Activated CD4-positive, alpha-beta T cell treated with anti-CD3 and anti-CD28 coated beads for 36 hours (primary cell): ENCODE measurements around the gene FRK. TPM values are rescaled to one million over a fixed set of nuclear protein-coding genes. Genes with fewer than 3 reads are reported as not detected.

ENCODE experiments used
- ATAC-seq: fragments of 200-7000 bp; cut with Tn5 transposase; one replicate; pipeline ENCODE4 v1.10.0; 2021; ENCODE audit warnings: mild to moderate bottlenecking, moderate library complexity
- CTCF ChIA-PET: fragments of 350-600 bp; sonication (Branson Sonifier 250); formaldehyde crosslinking; loops from one replicate; lab custom pipeline; 2021; ENCODE audit warnings: antibody characterized with exemption; lab: Charles Lee
- POLR2A ChIA-PET: fragments of 350-600 bp; sonication (Branson Sonifier 250); formaldehyde crosslinking; loops from one replicate; lab custom pipeline; 2021; ENCODE audit warnings: antibody characterized with exemption, inconsistent platforms; lab: Charles Lee
- DNase-seq: peaks from one replicate; pipeline ENCODE4 v3.0.0-alpha.2; 2020
- H3K27ac Mint-ChIP-seq: one replicate; pipeline ENCODE4 v1.8.0; 2021; ENCODE audit warnings: mixed read lengths
- H3K27me3 Mint-ChIP-seq: one replicate; pipeline ENCODE4 v1.8.0; 2021; ENCODE audit warnings: mixed read lengths
- H3K36me3 Mint-ChIP-seq: one replicate; pipeline ENCODE4 v1.8.0; 2021; ENCODE audit warnings: low read depth, mixed read lengths
- H3K4me1 Mint-ChIP-seq: one replicate; pipeline ENCODE4 v1.8.0; 2021; ENCODE audit warnings: mixed read lengths
- H3K4me3 Mint-ChIP-seq: one replicate; pipeline ENCODE4 v1.8.0; 2021; ENCODE audit warnings: mild to moderate bottlenecking, moderate library complexity, mixed read lengths
- H3K9me3 Mint-ChIP-seq: one replicate; pipeline ENCODE4 v1.8.0; 2021; ENCODE audit warnings: low read depth, mixed read lengths
- intact Hi-C, 2 experiments: fragments of 100-400 bp; cut with DNase I in 1 of 2; cut with micrococcal nuclease in 1 of 2; formaldehyde crosslinking; loops; one replicate each; pipeline versions ENCODE4 v1.14.2 to v1.15.1; 2022 to 2024; cut with DNase I, micrococcal nuclease
- total RNA-seq, 2 experiments: library from RNA; stranded (reverse); gene quantifications; one replicate each; pipeline ENCODE4 v1.2.3, GENCODE V29; 2021

The FRK gene
- total RNA-seq, 2 experiments from 2014 or later = 0.02 to 0.05 TPM

DNA sequence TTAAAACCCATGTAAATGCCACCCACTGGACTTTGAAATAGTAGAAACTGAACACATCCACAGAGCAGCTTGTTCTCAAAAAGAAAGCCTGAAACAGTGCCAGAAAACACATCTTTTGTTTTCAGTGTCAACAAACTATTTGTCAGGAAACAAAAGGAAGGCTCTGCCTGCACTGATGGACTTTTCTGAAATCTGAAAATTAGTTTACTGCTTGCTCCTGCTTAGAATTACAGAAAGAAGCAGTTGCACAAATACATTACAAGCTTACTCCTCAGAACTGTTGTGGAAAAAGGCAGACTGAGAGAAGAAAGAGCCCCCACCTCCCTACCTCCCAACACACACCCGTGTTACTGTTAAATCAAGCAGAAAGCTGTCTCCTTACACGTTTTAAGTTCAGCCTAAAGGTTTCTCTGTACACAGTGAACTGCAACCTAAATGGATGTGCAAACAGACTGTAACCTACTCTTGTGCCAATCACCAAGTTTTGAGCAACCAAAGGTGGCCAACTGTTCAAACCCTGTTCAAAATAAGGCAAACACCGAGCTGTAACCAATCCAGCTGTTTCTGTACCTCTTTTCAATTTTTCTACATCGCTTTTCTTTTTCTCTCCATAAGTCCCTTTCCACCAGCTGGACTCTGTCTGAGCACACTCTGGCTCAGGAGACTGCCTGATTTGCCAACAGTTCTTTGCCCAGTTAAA lies 43.7 kb downstream of the FRK start:
- Mint-ChIP-seq H3K9me3 (no peaks in the 10 kb centered on the region), H3K36me3 (no peaks in the 10 kb centered on the region), H3K4me3 (no peak overlapping the region), H3K27me3 (peaks cover 42% of the 10 kb centered on the region), H3K4me1 (peaks cover 3% of the 10 kb centered on the region), H3K27ac (no peak overlapping the region)
- ChIA-PET CTCF (interaction anchor here (0.9 kb wide), 1 partner anchor 21 kb away, joined by 3 read pairs; no protein-coding TSS in a partner anchor), POLR2A (no interaction called here)
- no peak for DNase-seq
- ATAC-seq = no peak
- intact Hi-C loops = no loop called here

DNA sequence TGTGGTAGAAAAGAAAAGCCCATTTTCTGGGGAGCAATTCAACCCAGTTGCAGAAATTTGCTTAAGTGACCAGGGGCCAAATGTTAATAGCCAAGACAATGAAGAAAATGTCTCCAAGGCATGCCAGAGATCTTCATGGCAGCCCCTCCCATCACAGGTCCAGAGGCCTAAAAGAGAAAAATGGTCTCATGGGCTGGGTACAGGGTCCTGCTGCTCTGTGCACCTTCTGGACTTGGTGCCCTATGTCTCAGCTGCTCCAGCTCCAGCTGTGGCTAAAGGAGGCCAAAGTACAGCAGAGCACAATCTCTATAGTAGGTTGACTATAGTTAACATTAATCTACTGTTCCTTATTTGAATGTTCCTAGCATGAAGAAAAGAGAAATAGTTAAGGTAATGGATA lies 44.7 kb downstream of the FRK start:
- Mint-ChIP-seq H3K27ac (no peak overlapping the region), H3K4me1 (peaks cover 12% of the 10 kb centered on the region), H3K4me3 (no peak overlapping the region), H3K9me3 (no peaks in the 10 kb centered on the region), H3K27me3 (peaks cover 42% of the 10 kb centered on the region), H3K36me3 (no peaks in the 10 kb centered on the region)
- ChIA-PET CTCF (no interaction called here), POLR2A (no interaction called here)
- intact Hi-C loops = no loop called here
- ATAC-seq (no peak), DNase-seq (no peak)

DNA sequence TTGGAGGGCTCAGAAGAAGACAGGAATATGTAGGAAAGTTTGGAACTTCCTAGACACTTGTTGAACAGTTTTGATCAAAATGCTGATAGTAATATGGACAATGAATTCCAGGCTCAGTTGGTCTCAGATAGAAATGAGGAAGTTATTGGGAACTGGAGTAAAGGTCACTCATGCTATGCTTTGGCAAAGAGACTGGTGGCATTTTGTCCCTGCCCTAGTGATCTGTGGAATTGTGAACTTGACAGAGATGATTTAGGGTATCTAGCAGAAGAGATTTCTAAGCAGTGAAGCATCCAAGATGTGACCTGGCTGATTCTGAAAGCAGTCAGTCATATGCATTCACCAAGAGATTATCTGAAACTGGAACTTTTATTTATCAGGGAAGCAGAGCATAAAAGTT lies 45.1 kb downstream of the FRK start:
- ChIA-PET CTCF (no interaction called here), POLR2A (no interaction called here)
- Mint-ChIP-seq H3K27ac (no peak overlapping the region), H3K36me3 (no peaks in the 10 kb centered on the region), H3K9me3 (no peaks in the 10 kb centered on the region), H3K4me1 (peaks cover 12% of the 10 kb centered on the region), H3K4me3 (no peak overlapping the region), H3K27me3 (peaks cover 41% of the 10 kb centered on the region)
- ATAC-seq (no peak), DNase-seq (no peak)
- intact Hi-C loops = no loop called here

DNA sequence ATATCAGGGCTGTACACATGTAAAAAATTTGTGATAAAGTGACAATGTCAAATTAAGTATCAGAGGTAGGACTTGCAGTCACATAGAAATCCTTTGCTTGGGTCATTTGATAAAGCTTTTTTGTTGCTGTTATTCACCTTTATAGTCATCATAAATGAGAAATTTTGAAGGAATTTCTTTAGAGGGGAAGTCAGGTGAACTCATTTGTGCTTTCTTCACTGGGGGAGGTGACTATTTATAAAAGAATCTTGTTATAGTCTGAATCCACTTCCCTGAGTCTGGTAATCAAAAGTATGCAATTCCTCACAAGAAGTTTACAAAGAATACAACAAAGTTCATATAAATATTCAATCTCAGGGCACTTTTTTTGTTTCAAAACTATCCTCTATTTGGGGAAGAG lies 47.7 kb downstream of the FRK start:
- peaks cover 28% of the 10 kb centered on the region for H3K27me3 Mint-ChIP-seq
- intact Hi-C loops = loop anchor here in 1 of 2 experiments (5.0 kb wide), 1 partner anchor 239 kb away; the partner anchor contains the start of gene TSPYL4

DNA sequence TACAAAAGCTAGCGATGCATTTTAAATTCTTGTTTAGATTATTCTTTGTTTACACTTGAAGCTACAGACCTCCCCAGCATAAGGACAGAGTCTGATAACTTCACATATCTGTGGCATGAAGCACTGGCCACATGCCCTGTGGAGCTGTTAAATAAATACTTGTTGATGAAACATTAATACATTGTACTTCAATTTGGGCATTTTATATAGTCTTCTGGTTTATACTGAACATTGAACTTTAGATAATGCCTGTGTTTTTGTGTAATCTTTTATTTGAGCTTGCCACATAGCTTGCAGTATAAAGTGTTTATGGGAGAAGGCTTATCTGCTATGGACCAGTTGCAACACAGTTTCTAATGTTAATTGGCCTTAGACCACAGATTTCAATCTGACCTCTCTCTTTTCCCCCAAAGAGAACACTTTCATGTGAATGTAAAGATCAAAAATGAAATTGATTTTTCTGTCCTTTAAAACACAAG lies 48.2 kb downstream of the FRK start:
- no peak overlapping the region for H3K4me3 Mint-ChIP-seq

More for the DNA sequence above, 47.7 kb downstream of the FRK start:
- Mint-ChIP-seq H3K36me3 (no peaks in the 10 kb centered on the region), H3K27ac (no peak overlapping the region), H3K4me1 (peaks cover 12% of the 10 kb centered on the region), H3K4me3 (no peak overlapping the region), H3K9me3 (no peaks in the 10 kb centered on the region)
- ChIA-PET CTCF (interaction anchor here (3.5 kb wide), 1 partner anchor 88 kb away, joined by 14 read pairs; the partner anchor contains the start of gene NT5DC1), POLR2A (no interaction called here)
- DNase-seq (no peak), ATAC-seq (no peak)

DNA sequence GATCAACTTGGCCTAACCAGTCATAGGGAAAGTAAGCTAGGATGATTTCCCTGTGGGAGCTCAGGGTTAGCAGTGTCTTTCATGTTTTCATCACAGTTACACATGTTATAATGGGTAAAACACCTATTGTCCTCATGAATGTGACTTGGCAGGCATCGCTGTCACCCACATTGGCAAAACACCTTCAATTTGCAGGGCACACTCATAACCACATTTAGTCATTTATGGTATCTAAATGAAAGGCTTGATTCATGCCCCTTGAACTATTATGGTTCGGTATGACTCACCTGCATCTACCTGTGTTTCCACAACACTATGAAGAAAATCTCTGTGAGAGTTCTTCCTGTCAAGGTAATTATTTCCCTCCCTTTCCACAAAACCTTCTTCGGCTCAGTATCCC lies 49.2 kb downstream of the FRK start:
- H3K4me3 Mint-ChIP-seq = no peak overlapping the region
- ATAC-seq (peak; percentile 95), DNase-seq (peak; percentile 77)
- H3K27me3 Mint-ChIP-seq = peaks cover 19% of the 10 kb centered on the region
- no peaks in the 10 kb centered on the region for H3K9me3 Mint-ChIP-seq
- ChIA-PET CTCF (interaction anchor here (0.8 to 3.5 kb wide), 7 partner anchors 14 to 90 kb away, joined by 3 to 14 read pairs (median 5); partner anchors contain the start of gene NT5DC1), POLR2A (interaction anchor here (1.5 kb wide), 1 partner anchor 89 kb away, joined by 7 read pairs; the partner anchor contains the start of gene NT5DC1)
- H3K4me1 Mint-ChIP-seq = peaks cover 12% of the 10 kb centered on the region
- intact Hi-C loops = loop anchor here (1.0 to 5.0 kb wide), 2 partner anchors 89 to 241 kb away; partner anchors contain the start of genes NT5DC1 (in 2 of the 2) and TSPYL4 (in 1 of the 2)
- no peaks in the 10 kb centered on the region for H3K36me3 Mint-ChIP-seq
- no peak overlapping the region for H3K27ac Mint-ChIP-seq

More for the DNA sequence above, 48.2 kb downstream of the FRK start:
- Mint-ChIP-seq H3K27me3 (peaks cover 24% of the 10 kb centered on the region), H3K36me3 (no peaks in the 10 kb centered on the region), H3K27ac (no peak overlapping the region), H3K4me1 (peaks cover 12% of the 10 kb centered on the region), H3K9me3 (no peaks in the 10 kb centered on the region)
- DNase-seq (no peak), ATAC-seq (no peak)
- intact Hi-C loops = loop anchor here in 1 of 2 experiments (5.0 kb wide), 1 partner anchor 240 kb away; the partner anchor contains the start of gene TSPYL4
- ChIA-PET POLR2A (no interaction called here), CTCF (interaction anchor here (1.1 to 3.5 kb wide), 4 partner anchors 18 to 89 kb away, joined by 3 to 14 read pairs (median 5); partner anchors contain the start of gene NT5DC1)

DNA sequence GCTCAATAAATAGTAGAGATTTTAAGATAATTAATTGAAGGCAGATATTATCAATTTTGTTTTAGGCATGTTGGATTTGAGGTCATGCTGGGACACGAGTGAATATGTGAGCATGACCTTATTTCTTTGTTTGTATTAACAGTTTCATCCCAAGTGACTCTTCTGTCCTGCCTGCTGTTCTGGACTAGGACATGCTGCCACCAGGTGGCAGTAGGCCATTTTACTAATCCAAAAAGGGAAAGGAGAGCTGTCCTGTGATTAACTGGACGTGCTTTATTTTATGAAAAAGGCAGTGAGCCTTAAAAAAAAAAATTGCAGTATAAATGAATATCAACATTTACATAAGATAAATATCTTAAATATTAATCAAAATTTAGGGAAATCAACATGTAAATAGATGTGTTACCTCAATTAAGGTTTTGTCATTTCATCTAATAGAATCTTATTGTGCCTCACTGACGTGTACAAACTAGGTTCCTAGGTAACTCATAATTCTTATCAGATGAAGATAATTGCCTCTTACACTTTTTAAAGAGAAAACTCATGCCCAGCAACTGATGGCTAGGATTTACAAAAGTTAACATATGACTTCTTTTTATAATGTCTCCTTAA lies 49.8 kb downstream of the FRK start:
- H3K27me3 Mint-ChIP-seq = peaks cover 19% of the 10 kb centered on the region
- H3K4me3 Mint-ChIP-seq = no peak overlapping the region
- no peak for ATAC-seq
- H3K9me3 Mint-ChIP-seq = no peaks in the 10 kb centered on the region
- peaks cover 12% of the 10 kb centered on the region for H3K4me1 Mint-ChIP-seq
- no peaks in the 10 kb centered on the region for H3K36me3 Mint-ChIP-seq
- POLR2A ChIA-PET = interaction anchor here (1.5 kb wide), 1 partner anchor 90 kb away, joined by 7 read pairs; the partner anchor contains the start of gene NT5DC1
- H3K27ac Mint-ChIP-seq = no peak overlapping the region
- CTCF ChIA-PET = interaction anchor here (0.8 to 3.5 kb wide), 6 partner anchors 13 to 90 kb away, joined by 4 to 14 read pairs (median 5); partner anchors contain the start of gene NT5DC1
- intact Hi-C loops = loop anchor here (1.0 to 5.0 kb wide), 2 partner anchors 89 to 241 kb away; partner anchors contain the start of genes NT5DC1 (in 2 of the 2) and TSPYL4 (in 1 of the 2)
- DNase-seq = peak; percentile 71

DNA sequence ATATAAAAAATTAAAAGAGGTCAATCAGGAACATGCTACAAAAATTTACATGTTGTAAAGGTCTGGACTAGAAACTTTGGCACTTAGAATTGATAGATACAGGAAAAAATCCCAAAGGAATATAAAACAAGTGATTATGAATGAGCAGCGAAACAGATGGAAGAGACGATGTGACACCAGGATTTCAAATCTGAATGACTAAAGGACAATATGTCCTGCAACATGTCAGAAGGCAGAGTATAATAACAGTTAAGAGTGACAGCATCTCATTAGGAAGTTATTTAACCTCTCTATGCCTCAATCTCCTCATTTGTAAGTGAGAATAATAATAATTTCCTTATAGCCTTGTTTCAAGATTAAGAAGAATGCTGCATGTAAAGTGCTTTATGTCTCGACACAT lies 50.3 kb downstream of the FRK start:
- Mint-ChIP-seq H3K36me3 (no peaks in the 10 kb centered on the region), H3K4me3 (no peak overlapping the region), H3K27me3 (peaks cover 16% of the 10 kb centered on the region), H3K9me3 (no peaks in the 10 kb centered on the region), H3K4me1 (peaks cover 12% of the 10 kb centered on the region), H3K27ac (no peak overlapping the region)
- ChIA-PET POLR2A (interaction anchor here (1.5 kb wide), 1 partner anchor 90 kb away, joined by 7 read pairs; the partner anchor contains the start of gene NT5DC1), CTCF (no interaction called here)
- no peak for ATAC-seq
- intact Hi-C loops = loop anchor here in 1 of 2 experiments (5.0 kb wide), 1 partner anchor 242 kb away; the partner anchor contains the start of gene TSPYL4
- no peak for DNase-seq

DNA sequence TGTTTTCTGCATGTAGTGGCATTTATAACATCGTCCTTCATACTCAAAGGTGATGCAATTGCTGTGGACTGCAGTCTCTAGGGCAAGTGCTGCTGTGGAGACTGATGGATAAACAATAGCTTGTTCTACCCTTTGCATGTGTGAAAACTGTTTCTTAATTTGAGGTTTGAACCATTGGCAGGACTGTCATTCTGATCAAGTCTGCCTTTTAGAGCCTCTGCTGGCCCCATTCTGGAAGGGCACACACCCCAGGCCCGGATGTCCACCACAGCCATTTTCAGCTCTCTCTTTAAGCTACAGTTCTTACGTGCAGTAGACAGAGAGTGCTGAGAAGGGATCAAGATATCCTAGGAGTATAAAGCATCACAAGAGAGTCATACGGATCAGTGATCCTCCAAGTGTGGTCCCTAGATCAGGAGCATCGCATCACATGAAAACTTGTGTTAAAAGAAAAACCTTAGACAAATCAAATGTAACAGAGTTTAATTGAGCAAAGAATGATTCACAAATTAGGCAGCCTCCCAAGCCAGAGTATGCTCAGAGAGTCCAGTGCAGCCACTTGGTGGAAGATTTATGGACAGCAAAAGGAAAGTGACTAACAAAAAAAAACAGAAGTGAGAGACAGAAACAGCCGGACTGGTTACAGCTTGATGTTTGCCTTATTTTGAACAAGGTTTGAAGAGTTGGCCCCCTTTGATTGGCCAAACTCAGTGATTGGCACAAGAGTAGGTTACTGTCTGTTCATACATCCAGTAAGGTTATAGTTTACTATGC lies 52.0 kb downstream of the FRK start:
- no peak overlapping the region for H3K27ac Mint-ChIP-seq
- ChIA-PET POLR2A (no interaction called here), CTCF (interaction anchor here (1.0 to 1.1 kb wide), 3 partner anchors 92 to 961 kb away, joined by 3 to 4 read pairs (median 3); partner anchors contain the start of gene NT5DC1)
- no peak for DNase-seq
- intact Hi-C loops = no loop called here
- H3K4me1 Mint-ChIP-seq = peaks cover 12% of the 10 kb centered on the region
- H3K36me3 Mint-ChIP-seq = no peaks in the 10 kb centered on the region
- H3K4me3 Mint-ChIP-seq = no peak overlapping the region
- H3K9me3 Mint-ChIP-seq = no peaks in the 10 kb centered on the region
- ATAC-seq = no peak
- H3K27me3 Mint-ChIP-seq = peaks cover 8% of the 10 kb centered on the region

DNA sequence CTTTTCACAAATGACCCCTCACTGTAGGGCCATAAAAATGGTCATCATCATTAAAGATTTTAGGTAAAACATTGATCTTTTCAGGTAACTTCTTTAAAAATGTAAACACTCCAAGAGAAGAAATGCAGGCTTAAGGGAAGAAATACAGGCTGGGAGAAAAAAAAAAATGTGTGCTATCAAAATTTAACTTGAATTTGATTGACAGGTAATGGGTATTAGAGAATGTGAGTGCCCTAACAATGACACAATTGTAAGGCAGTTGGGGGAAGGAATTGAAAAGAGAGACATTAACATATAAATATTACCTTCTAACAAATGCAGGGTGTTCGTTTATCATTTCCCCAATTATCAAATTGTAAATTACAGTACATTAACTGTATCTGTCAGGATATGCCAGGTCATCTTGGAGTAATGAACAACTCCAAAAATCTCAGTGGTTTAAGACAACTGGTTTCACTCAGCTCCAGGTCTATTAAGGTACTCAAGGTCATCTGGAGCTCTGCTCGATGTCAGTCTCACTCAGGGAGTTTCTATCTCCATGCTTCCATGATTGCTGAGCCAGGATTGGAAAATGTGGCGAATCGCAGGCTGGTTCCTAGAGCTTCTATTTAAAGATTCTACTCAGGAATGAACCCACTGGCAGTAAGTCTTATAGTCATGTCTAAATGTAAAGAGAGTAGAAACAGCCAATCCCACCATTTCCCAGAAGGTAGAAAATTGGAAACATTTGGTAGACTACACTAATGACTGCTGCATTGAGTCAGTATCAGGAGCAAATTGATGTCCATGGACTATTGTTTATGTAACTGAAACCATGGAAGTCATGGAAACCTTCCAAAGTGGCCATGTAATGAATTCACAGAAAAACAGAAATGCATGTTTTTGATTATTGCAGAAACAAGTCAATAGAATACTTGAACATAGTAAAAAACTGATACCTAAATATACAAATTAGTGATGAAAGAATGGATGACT lies 55.6 kb downstream of the FRK start:
- CTCF ChIA-PET = no interaction called here
- intact Hi-C loops = no loop called here
- Mint-ChIP-seq H3K27ac (no peak overlapping the region), H3K4me3 (no peak overlapping the region), H3K9me3 (no peaks in the 10 kb centered on the region), H3K36me3 (no peaks in the 10 kb centered on the region), H3K27me3 (peaks cover 7% of the 10 kb centered on the region), H3K4me1 (no peaks in the 10 kb centered on the region)
- no peak for ATAC-seq
- no peak for DNase-seq
- POLR2A ChIA-PET = no interaction called here
